ENCODE measurements around the gene SLC25A24. TPM values are rescaled to one million over a fixed set of nuclear protein-coding genes. Genes with fewer than 3 reads are reported as not detected.

The SLC25A24 gene
- total and polyA plus RNA-seq, 9 of the 15 experiments (the other 6 are each of a cell fraction or from before 2014, with no cell fraction given), result 6.9 to 34.9 (median 25.4) TPM

DNA sequence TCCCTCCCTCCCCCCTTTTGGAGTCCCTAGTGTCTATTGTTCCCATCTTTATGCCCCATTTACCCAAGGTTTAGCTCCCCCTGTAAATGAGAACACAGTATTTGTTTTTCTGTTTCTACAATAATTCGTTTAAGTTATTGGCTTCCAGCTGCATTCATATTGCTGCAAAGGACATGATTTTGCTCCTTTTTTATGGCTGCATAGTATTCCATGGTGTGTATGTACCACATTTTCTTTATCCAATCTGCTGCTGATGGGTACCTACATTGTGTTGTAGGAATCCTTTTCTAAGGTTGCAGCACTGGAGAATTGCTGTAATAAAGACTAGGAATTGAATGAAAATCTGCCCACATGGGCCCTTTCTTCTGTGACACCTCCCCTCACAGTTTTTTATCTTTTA lies 6.8 kb downstream of the SLC25A24 start (continued):
- TF ChIP-seq, protein P1, sequence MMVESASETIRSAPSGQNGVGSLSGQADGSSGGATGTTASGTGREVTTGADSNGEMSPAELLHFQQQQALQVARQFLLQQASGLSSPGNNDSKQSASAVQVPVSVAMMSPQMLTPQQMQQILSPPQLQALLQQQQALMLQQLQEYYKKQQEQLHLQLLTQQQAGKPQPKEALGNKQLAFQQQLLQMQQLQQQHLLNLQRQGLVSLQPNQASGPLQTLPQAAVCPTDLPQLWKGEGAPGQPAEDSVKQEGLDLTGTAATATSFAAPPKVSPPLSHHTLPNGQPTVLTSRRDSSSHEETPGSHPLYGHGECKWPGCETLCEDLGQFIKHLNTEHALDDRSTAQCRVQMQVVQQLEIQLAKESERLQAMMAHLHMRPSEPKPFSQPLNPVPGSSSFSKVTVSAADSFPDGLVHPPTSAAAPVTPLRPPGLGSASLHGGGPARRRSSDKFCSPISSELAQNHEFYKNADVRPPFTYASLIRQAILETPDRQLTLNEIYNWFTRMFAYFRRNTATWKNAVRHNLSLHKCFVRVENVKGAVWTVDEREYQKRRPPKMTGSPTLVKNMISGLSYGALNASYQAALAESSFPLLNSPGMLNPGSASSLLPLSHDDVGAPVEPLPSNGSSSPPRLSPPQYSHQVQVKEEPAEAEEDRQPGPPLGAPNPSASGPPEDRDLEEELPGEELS (CRISPR knock-in tag; IDR thresholded peaks at IDR 0.05; ENCODE audit: borderline replicate concordance), result no peak
- TF ChIP-seq, protein P2, sequence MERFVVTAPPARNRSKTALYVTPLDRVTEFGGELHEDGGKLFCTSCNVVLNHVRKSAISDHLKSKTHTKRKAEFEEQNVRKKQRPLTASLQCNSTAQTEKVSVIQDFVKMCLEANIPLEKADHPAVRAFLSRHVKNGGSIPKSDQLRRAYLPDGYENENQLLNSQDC (CRISPR knock-in tag; IDR thresholded peaks at IDR 0.05), result no peak
- TF ChIP-seq ZNF324 (CRISPR knock-in tag; IDR thresholded peaks at IDR 0.05) (no peak), TEAD2 (tag; IDR thresholded peaks at IDR 0.05) (no peak)
- TF ChIP-seq, protein P3, sequence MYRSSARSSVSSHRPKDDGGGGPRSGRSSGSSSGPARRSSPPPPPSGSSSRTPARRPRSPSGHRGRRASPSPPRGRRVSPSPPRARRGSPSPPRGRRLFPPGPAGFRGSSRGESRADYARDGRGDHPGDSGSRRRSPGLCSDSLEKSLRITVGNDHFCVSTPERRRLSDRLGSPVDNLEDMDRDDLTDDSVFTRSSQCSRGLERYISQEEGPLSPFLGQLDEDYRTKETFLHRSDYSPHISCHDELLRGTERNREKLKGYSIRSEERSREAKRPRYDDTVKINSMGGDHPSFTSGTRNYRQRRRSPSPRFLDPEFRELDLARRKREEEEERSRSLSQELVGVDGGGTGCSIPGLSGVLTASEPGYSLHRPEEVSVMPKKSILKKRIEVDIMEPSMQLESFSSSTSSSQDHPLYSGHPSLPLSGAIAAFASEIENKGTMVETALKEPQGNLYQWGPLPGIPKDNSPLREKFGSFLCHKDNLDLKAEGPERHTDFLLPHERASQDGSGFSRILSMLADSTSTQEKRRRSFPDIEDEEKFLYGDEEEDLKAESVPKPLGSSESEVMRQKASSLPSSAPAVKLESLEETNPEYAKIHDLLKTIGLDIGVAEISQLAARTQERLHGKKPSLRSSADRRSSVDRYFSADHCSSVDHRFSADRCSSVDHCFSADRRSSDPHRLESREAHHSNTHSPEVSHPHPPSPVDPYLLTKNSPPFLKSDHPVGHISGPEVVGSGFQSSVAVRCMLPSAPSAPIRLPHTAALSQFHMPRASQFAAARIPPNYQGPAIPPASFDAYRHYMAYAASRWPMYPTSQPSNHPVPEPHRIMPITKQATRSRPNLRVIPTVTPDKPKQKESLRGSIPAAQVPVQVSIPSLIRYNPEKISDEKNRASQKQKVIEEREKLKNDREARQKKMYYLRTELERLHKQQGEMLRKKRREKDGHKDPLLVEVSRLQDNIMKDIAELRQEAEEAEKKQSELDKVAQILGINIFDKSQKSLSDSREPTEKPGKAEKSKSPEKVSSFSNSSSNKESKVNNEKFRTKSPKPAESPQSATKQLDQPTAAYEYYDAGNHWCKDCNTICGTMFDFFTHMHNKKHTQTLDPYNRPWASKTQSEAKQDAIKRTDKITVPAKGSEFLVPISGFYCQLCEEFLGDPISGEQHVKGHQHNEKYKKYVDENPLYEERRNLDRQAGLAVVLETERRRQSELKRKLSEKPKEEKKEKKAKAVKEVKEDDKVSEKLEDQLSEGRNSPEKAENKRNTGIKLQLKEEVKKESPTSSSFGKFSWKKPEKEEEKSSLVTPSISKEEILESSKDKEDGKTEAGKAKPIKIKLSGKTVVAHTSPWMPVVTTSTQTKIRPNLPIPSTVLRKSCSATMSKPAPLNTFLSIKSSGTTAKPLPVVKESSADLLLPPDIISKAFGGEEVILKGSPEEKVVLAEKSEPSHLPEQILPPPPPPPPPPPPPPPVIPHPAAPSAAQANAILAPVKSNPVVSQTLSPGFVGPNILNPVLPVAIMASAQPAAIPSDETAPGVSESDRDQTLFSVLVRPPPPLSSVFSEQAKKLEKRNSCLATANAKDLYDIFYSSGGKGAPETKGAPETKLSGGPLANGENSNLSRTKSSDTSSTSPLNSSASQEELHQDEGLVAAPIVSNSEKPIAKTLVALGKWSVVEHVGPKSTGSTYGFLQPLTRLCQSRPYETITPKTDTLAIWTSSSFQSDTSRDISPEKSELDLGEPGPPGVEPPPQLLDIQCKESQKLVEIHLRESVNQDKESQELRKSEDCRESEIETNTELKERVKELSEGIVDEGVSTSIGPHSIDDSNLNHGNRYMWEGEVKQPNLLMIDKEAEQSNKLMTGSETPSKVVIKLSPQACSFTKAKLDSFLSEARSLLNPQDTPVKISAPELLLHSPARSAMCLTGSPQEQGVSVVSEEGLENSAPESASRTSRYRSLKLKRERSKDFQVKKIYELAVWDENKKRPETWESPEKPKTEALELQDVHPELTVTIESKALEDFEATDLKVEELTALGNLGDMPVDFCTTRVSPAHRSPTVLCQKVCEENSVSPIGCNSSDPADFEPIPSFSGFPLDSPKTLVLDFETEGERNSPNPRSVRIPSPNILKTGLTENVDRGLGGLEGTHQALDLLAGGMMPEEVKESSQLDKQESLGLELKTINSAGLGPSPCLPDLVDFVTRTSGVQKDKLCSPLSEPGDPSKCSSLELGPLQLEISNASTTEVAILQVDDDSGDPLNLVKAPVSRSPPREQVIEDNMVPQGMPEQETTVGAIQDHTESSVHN (IDR thresholded peaks at IDR 0.05; ENCODE audit: borderline replicate concordance in 1 of 2, low read depth in 1 of 2), result no peak
- TF ChIP-seq, protein P4, sequence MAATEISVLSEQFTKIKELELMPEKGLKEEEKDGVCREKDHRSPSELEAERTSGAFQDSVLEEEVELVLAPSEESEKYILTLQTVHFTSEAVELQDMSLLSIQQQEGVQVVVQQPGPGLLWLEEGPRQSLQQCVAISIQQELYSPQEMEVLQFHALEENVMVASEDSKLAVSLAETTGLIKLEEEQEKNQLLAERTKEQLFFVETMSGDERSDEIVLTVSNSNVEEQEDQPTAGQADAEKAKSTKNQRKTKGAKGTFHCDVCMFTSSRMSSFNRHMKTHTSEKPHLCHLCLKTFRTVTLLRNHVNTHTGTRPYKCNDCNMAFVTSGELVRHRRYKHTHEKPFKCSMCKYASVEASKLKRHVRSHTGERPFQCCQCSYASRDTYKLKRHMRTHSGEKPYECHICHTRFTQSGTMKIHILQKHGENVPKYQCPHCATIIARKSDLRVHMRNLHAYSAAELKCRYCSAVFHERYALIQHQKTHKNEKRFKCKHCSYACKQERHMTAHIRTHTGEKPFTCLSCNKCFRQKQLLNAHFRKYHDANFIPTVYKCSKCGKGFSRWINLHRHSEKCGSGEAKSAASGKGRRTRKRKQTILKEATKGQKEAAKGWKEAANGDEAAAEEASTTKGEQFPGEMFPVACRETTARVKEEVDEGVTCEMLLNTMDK (IDR thresholded peaks at IDR 0.05; ENCODE audit: borderline replicate concordance, insufficient read depth, low read depth, low read length, poor library complexity, severe bottlenecking), result no peak

Measured in K562 (cell line).